NT2/D1 (cell line): ENCODE data around the gene OTOS.

ENCODE experiments used
- DNase-seq: peaks from one replicate; pipeline ENCODE4 v3.0.0-alpha.2; 2011; ENCODE audit warnings: low read depth, low spot score
- H3K27me3 ChIP-seq: 2 replicates; pipeline ENCODE4 v1.6.0; 2011; ENCODE audit warnings: mild to moderate bottlenecking; ENCODE audit not compliant: insufficient read length, insufficient read depth
- H3K36me3 ChIP-seq: 2 replicates; pipeline ENCODE4 v1.6.1; 2011; ENCODE audit warnings: mild to moderate bottlenecking, low read length, mixed read lengths; ENCODE audit not compliant: insufficient read depth, insufficient read length
- H3K4me1 ChIP-seq: 2 replicates; pipeline ENCODE4 v1.5.1; 2011; ENCODE audit not compliant: insufficient read depth, insufficient read length
- H3K4me3 ChIP-seq: 2 replicates; pipeline ENCODE4 v1.5.1; 2011; ENCODE audit warnings: low read depth; ENCODE audit not compliant: insufficient read length
- H3K9ac ChIP-seq: 2 replicates; pipeline ENCODE4 v1.6.0; 2011; ENCODE audit warnings: low read depth; ENCODE audit not compliant: insufficient read length
- H3K9me3 ChIP-seq: 2 replicates; pipeline ENCODE4 v1.5.1; 2011; ENCODE audit warnings: mild to moderate bottlenecking, low read length; ENCODE audit not compliant: insufficient read depth
- SUZ12 ChIP-seq: IDR thresholded peaks from 2 replicates; pipeline ENCODE4 v1.6.1; 2011; ENCODE audit not compliant: insufficient read length, insufficient read depth; ENCODE audit errors: extremely low read depth
- YY1 ChIP-seq: IDR thresholded peaks from 2 replicates; pipeline ENCODE4 v1.6.1; 2011; ENCODE audit not compliant: insufficient read length, insufficient read depth
- ZNF274 ChIP-seq: IDR thresholded peaks from 2 replicates; pipeline ENCODE4 v1.6.1; 2011; ENCODE audit warnings: mild to moderate bottlenecking, low read depth, low read length

The OTOS gene

DNA sequence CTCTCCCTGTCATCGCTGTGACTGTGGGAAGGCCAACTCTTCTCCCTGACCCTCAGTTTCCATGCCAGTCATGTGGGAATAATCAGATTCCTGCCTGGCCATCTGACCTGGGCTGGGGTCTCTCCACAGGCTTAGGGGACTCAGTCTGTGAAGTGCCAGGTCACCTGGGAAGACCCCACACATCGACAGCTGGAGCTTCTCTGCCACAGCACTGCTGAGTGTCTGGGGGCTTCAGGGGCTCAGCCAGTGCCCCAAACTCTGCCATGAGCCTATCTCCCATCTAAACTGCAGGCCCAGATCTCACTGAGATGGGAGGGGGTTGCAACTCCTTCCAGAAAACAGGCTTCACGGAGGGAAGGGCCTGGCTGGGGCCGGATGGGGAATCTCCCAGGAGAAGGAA lies 42.0 kb upstream of the OTOS start:
- peaks cover 14% of the 10 kb centered on the region; the same call in 1 of the 2 replicates for H3K9me3 ChIP-seq
- no peaks in the 10 kb centered on the region for H3K4me1 ChIP-seq
- no peak overlapping the region for H3K4me3 ChIP-seq
- peaks cover 12% of the 10 kb centered on the region for H3K27me3 ChIP-seq
- H3K36me3 ChIP-seq: no peaks in the 10 kb centered on the region
- no peak for TF ChIP-seq SUZ12
- TF ChIP-seq ZNF274: no peak
- no peak for TF ChIP-seq YY1
- no peak overlapping the region for H3K9ac ChIP-seq
- no peak for DNase-seq

DNA sequence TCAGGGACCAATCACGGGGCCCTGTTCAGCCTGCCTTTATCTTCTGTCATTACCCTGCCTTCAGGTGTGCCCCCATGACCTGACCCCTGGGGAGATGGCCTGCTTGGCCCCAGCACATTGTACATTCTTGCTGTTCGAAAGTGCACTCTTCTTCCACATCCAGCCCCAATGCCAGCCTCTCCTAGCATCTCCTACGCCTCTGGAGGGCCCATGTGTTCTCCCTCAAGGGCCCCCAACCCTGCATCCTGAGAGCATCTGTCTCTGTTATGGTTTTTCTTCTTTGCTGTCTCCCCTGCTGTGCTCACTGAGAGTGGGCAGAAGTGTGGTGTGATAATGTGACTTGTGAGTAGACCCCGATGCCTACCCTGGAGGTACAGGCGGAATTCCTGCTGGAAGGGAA lies 41.5 kb upstream of the OTOS start:
- H3K27me3 ChIP-seq: peaks cover 12% of the 10 kb centered on the region
- no peak overlapping the region for H3K9ac ChIP-seq
- no peaks in the 10 kb centered on the region for H3K4me1 ChIP-seq
- H3K9me3 ChIP-seq: peaks cover 9% of the 10 kb centered on the region; the same call in 1 of the 2 replicates
- TF ChIP-seq ZNF274 (no peak), YY1 (no peak), SUZ12 (no peak)
- H3K36me3 ChIP-seq: no peaks in the 10 kb centered on the region
- H3K4me3 ChIP-seq: no peak overlapping the region
- no peak for DNase-seq

DNA sequence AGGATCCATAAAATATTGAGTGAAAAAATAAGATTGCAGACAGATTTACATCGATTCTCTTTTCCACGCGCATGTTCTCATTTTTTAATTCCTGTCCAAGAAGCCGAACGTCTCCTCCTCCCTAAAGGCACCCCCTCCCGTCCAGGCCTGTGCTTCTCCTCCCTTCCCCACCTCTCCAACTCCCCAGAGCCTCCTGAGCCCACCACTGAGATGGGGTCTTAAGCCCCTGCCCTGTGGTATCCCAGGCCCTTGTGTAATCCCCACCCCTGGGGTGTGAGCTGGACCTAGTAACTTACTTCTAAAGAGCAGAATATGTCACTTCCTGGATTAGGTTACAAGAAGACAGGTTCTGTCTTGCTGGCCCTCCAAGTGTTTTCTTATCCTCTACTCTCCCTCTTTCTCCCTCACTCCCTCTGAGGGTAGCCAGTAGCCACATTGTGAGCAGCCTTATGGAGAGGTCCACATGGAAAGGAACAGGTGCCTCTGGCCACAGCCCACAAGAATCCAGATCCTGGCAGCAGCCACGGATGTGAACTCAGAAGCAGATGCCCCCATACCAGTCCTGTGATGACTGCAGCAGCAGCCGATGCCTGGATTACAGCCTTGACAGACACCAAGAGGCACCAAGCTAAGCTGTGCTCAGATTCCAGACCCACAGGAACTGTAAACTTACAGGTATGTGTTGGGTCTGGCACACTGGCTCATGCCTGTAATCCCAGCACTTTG lies 39.6 kb upstream of the OTOS start:
- no peak overlapping the region for H3K4me3 ChIP-seq
- H3K4me1 ChIP-seq: no peaks in the 10 kb centered on the region
- peaks cover 12% of the 10 kb centered on the region for H3K27me3 ChIP-seq
- TF ChIP-seq SUZ12 (no peak), ZNF274 (no peak), YY1 (no peak)
- H3K9ac ChIP-seq: no peak overlapping the region
- H3K36me3 ChIP-seq: no peaks in the 10 kb centered on the region
- no peaks in the 10 kb centered on the region for H3K9me3 ChIP-seq
- DNase-seq: no peak

DNA sequence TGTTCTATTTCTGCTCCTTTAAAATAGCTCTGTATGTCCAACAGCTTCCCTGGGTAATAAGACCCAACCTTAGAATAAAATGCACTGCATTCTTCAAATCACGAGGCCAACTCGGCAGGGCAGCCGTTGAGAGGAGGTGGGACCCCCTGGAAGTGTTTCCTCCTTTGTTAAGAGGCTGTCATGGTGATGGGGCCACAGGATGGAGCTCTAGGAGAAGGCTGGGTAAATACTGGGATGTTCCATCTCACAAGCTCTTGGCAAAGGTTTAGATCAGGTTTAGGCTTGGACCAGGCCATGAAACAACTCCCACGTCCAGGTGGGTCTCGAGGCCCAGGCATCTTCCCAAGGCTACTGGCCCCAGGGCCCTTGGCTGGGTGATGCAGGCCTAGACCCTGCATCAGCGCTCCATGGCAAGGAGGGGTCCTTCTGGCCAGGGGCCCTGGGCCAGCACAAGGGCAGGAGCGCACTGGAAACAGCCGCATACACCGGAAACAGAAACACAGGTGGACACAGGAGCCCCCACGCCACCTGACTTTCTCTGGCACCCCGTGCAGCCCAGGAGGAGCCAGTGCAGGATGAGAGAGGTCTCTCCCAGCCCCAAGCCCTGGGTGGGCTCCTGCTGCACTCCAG lies 38.8 kb upstream of the OTOS start:
- Histone ChIP-seq H3K36me3 (no peaks in the 10 kb centered on the region), H3K4me3 (no peak overlapping the region), H3K9me3 (no peaks in the 10 kb centered on the region), H3K27me3 (peaks cover 12% of the 10 kb centered on the region), H3K4me1 (no peaks in the 10 kb centered on the region), H3K9ac (no peak overlapping the region)
- TF ChIP-seq ZNF274 (no peak), YY1 (no peak), SUZ12 (no peak)
- DNase-seq: no peak

DNA sequence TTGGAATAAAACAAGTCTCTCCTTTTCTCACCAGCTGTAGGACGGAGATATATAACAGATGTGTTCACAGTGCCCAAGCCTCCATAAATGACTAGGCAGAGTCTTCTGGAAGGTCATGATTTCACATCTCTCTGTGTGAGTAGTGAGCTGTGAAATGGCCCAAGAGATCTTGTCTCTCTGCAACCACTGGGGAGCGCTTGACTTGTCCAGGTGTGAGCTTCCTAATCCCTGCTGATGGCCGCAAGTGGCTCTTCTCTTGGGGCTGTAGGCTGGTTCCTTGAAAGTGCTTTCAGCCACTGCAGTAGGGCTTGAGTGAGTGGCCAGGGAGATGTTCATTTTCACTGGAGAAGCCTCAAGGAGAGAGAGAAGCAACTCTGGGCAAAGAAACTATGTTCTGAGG lies 38.1 kb upstream of the OTOS start:
- no peaks in the 10 kb centered on the region for H3K9me3 ChIP-seq
- no peak for DNase-seq

DNA sequence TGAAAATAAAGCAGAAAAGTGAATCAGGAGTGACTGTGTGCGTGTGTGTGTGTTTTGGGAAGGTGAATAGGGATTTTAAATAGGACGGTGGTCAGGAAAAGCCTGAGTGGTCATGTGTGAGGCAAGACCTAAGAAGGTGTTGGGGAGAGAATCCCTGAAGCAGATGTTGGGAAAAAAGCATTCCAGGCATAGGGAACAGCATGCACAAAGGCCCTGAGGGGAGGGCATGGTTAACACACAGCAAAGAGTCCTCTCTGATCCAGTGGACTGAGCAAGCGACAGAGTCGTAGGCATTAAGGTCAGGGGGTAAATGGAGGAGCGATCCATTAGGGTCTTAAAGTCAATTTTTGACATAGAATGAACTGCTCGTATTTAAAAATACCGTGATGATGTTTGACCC lies 34.0 kb upstream of the OTOS start:
- Histone ChIP-seq H3K9ac (no peak overlapping the region), H3K36me3 (no peaks in the 10 kb centered on the region)
- TF ChIP-seq SUZ12 (no peak), ZNF274 (no peak), YY1 (no peak)

More for the DNA sequence above, 38.1 kb upstream of the OTOS start:
- no peaks in the 10 kb centered on the region for H3K36me3 ChIP-seq
- no peaks in the 10 kb centered on the region for H3K4me1 ChIP-seq
- no peak for TF ChIP-seq YY1
- TF ChIP-seq SUZ12: no peak
- TF ChIP-seq ZNF274: no peak
- peaks cover 12% of the 10 kb centered on the region for H3K27me3 ChIP-seq
- no peak overlapping the region for H3K9ac ChIP-seq
- no peak overlapping the region for H3K4me3 ChIP-seq

More for the DNA sequence above, 34.0 kb upstream of the OTOS start:
- H3K4me1 ChIP-seq: no peaks in the 10 kb centered on the region
- H3K27me3 ChIP-seq: peaks cover 6% of the 10 kb centered on the region
- H3K4me3 ChIP-seq: no peak overlapping the region
- H3K9me3 ChIP-seq: peaks cover 5% of the 10 kb centered on the region; the same call in 1 of the 2 replicates
- DNase-seq: no peak
